Activated CD4-positive, alpha-beta T cell treated with anti-CD3 and anti-CD28 coated beads, Interleukin-2, amount 50 U/mL, for 24 hours (primary cell): ENCODE data around the gene OR1D2.
"Not testable (repeated sequence)": the region's sequence is repeated elsewhere in the genome, so short reads cannot be mapped to it uniquely, and the experiment has no call there.

Experiments
- DNase-seq, 2 donors: peaks; one replicate each; pipeline ENCODE4 v3.0.0-alpha.2; 2020; ENCODE audit warnings: low read depth in 1 of 2, low spot score in 1 of 2

The OR1D2 gene, protein sequence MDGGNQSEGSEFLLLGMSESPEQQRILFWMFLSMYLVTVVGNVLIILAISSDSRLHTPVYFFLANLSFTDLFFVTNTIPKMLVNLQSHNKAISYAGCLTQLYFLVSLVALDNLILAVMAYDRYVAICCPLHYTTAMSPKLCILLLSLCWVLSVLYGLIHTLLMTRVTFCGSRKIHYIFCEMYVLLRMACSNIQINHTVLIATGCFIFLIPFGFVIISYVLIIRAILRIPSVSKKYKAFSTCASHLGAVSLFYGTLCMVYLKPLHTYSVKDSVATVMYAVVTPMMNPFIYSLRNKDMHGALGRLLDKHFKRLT

DNA sequence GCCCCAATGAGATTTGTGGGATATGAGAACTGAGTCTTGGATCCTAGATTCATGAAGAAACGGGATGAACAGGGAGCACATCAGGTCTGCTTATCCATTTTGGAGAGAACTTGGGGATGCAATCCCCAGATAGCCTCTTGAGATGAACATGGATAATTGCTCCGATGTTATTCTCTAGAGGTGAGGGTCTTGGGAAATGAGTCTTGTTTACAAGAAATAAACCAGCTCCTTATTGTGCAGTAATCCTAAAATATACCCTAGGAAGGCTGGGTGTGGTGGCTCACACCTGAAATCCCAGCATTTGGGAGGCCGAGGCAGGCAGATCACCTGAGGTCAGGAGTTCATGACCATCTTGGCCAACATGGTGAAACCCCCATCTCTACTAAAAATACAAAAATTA lies at the start of gene OR1D2:
TSS of gene OR1D2 (minus strand) at position 101 of the 400 bp plus-strand sequence. CDS start 11,426 bp downstream, outside the sequence.
- DNase-seq: no peak

DNA sequence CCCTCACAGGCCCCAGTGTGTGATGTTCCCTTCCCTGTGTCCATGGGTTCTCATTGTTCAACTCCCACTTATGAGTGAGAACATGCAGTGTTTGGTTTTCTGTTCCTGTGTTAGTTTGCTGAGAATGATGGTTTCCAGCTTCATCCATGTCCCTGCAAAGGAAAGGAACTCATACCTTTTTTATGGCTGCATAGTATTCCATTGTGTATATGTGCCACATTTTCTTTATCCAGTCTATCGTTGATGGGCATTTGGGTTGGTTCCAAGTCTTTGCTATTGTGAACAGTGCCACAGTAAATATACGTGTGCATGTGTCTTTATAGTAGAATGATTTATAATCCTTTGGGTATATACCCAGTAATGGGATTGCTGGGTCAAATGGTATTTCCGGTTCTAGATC lies 33.3 kb upstream of the OR1D2 start:
- DNase-seq: not testable (repeated sequence)

DNA sequence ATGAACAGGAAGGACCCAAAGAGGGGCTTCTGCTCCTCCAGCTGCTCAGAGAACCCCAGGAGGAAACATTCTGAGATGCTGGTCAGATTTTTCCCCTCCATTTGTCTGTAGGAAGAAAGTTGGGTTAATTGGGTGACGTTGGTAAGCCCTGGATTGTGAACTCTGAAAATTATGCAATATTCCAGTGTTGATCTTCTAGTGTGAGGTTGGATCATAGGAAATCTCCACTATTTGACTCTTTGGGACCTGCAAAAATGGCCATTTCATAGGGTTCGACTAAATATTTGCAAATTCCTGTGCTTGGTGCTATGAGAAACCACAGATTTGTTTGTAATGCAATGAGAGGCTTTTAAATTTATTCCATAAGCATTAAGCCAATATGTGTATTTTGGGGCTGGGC lies 23.2 kb upstream of the OR1D2 start, which contains the start of gene OR1G1:
TSS of gene OR1G1 (minus strand) at position 101 of the 400 bp plus-strand sequence. CDS start at position 101, 0 bp downstream.
- no peak for DNase-seq

DNA sequence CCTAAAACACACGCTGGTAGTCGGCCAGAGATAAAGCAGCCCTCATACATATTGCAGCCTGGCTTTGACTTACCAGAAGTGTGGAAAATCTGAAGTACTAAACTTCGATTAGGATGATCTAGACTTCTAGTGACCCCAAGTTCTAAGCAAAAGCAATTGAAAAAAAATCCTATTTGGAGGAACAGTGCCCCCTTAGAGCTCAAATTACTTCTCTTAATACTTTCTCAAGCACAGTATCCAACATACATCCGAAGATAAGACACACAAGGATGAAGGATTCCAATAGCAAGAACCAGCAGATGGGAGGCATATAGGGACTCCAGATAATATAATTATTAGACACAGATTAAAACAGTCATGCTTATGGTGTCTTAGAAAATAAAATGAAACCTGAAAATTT lies 30.4 kb downstream of the OR1D2 start:
- not testable (repeated sequence) for DNase-seq

DNA sequence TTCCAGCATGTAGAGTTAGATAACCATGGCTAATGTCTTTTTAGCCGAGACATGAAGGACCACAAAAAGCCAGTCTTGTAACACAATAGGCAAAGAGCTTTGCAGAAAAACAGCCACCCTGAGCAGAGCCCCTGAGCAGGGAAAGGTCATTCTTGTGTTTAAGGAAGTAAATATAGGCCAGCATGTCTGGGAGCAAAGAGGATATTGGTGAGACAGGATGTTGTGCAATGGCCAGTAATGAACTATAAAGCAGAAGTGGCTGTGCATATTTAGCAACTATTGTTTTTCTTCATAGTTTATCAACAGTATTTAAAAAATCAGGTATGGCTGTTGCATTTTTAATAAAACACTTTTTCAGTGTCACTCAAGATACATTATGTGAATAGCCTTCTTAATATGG lies 39.0 kb downstream of the OR1D2 start:
- not testable (repeated sequence) for DNase-seq

DNA sequence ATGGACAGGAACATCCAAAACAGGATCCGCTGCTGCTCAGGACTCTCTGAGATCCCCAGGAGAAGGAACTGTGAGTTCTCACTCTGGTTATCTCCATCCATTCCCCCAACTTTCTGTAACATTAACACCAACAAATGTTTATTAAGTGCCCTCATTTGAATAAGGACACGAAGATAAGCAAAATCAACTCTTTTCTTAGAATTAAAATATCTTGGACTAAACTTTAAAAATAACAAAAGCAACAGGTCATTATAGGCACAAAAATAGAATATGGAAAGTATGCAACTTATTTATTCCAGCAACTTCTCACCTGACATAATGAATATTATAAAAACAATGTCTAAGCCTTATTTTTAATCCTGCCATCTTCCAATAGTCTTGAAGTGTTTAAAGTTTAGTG lies 40.7 kb downstream of the OR1D2 start, which contains the start of gene OR1D5:
TSS of gene OR1D5 (minus strand) at position 101 of the 400 bp plus-strand sequence. CDS start at position 101, 0 bp downstream.
- not testable (repeated sequence) for DNase-seq

DNA sequence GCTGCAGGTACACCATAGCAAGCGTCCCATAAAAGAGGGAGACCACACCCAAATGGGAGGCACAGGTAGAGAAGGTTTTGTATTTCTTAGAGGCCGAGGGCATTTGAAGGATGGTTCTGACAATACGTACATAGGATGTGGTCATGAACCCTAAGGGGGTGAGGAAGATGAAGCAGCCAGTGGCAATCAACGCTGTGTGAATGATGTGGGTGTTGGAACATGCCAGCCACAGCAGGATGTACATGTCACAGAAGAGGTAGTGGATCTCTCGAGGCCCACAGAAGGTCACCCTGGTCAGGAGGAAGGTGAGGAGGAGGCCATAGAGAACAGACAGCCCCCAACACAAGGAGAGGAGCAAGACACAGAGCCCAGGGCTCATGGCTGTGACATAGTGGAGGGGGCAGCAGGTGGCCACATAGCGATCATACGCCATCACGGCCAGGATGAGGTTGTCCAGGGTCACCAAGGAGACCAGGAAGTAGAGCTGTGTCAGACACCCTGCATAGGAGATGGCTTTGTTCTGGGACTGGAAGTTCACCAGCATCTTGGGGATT lies 41.3 kb downstream of the OR1D2 start:
- DNase-seq: not testable (repeated sequence)

DNA sequence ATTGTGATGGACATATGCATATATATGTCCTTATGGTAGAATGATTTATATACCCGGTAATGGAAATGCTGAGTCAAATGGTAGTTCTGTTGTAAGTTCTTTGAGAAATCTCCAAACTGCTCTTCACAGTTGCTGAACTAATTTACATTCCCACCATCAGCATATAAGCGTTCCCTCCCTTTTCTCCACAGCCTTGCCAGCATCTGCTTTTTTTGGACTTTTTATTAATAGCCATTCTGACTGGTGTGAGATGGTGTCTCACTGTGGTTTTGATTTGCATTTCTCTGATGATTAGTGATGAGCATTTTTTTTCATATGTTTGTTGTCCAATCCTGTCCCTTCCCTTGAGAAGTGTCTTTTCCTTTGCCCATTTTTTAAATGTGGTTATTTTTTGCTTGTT lies 49.4 kb downstream of the OR1D2 start:
- DNase-seq: not testable (repeated sequence)

DNA sequence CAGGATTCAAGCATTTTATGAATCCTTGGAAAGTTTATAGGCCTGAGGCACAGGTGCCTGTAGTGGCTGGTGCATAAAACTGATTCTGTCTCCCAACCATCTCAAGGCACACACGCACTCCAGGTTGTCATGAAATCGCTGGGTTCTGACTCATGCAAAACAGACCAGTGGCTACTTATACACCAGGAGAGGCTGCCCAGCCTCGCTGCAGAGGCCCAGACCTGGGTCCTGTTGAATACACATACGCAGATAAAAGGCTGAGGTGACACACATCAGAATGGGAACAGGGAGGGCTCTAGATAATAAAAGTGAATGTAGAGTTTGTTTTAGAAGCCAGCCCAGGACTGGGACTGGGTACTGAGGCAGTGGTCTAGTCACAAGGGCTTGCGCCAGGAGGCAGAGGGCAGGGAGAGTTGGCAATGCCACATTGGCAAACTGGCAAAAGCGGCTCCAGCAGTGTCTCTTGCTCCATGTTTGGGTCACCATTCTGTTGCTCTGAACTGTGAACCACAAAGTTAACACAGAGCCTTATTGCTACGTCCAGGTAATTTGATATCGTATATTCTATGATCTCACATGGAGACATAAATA lies 54.4 kb downstream of the OR1D2 start:
- DNase-seq: no peak

DNA sequence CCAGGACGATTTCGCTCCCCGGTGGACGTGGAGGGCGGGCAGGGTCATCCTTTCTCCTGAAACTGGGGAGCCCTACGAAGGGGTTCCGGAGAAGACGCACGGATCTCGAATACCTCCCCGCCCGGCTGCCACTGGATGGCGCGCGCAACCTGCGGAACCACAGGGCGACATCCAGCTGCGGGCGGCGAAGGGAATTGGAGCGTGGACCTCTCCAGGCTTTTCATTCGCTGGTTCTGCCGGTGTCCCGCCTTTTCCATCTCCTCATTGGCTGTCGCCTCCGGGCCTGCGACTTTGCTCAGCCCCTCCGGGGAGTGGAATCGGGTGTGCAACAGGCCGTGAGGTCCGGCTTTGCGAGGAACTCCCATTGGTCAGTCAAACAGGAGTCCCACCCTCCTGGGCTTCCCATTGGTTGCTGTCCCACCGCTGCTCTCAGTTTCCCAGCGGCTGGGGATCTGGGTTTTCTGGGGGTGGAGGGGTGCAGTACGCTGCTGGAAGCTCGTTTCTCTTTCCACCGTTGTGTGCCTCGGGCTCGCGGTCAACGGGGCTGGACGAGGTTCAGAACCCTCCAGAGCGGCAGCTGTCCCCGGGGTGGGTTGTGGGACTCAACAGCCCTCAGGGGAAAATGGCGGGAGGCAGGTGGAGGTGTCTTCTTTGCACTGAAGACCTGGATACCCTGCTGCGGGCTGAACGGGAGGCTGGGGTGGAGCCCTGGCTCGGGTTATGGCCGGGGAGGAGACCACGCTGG lies 55.3 kb downstream of the OR1D2 start:
- DNase-seq: peak; percentile 86 to 93

DNA sequence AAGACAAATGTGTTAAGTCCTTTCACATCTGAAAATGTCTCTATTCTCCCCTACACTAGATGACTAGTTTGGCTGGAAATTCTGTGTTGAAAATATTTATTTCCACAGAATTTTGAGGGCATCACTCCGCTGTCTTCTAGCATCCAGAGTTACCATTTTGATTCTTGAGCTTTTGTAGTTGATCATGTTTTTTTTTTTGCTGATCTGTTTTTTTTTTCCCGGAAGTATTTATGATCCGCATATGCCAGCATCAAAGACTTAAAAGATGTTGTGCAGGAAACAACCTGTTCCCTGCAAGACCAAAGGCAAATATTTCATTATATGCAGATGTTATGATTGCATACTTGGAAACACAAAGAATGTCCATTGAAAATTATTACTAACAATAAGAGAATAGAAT lies 57.5 kb downstream of the OR1D2 start:
- no peak for DNase-seq

DNA sequence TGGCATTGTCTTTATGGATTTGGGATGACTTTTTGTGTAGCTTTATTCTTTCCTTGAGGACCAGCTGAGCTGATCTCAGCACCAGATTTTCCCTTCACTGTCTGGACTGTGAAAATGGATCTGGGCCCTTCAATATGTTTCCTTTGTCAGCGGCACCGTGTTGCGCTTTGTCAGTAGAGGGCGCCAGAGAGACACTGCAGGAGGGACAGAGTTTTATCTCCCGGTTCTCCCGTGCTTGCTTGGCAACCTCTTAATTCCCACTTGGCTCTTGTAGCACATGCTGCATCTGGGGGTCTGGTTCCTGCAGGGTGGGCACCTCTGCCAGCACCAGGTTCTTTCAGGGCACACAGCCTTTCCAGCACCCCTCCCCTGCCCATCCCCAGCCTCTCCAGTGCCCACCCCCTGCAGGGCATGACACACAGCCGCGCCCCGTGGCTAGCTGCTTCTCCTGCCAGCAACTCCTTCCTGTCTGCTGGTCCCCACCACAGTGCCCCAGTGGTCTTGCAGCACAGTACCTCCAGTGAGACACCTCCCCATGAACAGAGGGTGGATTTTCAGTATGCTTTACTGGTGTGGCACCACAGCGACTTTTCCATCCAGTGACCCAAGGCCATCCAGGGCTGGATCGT lies 60.4 kb downstream of the OR1D2 start:
- no peak for DNase-seq

DNA sequence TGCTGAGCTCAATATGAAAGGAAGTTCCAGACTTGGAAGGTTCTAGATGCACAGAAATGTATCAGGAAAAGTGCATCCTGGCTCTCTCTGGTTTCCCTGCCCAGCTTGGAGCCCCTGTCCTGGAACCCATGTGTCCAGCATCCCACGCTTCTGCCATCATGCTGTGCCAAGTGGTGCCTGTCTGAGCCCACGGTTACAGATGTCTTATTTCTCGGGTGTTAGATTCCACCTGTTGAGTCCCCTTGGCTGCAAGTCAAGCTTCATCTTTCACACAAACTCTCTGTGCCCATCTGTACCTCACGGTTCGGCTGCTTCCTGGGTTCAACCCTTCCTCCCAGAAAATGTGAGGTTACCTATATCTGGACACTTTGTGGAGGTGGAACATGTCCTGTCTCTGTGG lies 63.3 kb downstream of the OR1D2 start:
- no peak for DNase-seq

DNA sequence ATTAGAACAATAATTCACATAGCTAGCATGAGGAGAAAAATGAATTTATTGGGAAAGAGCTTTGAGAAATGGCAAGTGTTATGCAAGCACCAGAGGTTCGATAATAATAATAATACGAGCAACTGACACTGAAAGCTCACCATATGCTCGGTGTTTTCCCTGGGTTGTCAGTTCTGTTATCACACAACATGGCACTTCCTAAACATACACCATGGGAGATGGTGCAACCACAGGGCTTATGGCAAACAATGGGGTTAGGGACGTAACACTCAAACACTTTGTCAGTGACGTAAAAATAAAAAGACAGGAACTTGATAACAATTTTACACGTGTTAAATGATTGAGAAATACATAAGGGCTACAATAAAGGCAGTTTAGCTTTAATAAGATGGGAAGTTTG lies 64.5 kb downstream of the OR1D2 start:
- no peak for DNase-seq

DNA sequence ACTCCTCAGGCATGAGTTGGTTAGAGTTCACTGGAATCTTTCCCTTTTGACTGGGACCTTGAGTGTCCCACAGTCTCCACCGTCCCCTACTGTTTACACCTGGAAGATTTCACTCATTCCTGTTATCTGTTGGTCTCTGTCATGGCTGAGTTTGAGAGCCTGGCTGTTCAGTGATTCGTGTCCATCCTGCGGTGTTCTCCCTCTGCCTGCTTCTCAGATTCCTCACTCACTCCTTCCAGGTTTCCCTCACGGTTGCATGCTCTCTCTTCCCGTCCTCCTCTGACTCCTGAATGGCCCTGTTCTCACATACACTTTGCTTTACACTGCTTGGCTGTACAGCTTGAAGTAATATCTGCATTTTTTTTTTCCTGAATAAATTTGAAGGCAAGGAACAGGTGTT lies 65.3 kb downstream of the OR1D2 start:
- no peak for DNase-seq
